ENCODE results near the gene TNFAIP8L3.

The TNFAIP8L3 gene

GRCh38 chr15:51114437-51115119 is 19.9 kb upstream of the TNFAIP8L3 start:
- no peak for DNase-seq (ENCODE audit: low spot score)

- DNase-seq (ENCODE audit: low spot score), result no peak
Observed at GRCh38 chr15:51112078-51112477, 17.4 kb upstream of the TNFAIP8L3 start.

GRCh38 chr15:51111061-51111460 is 16.4 kb upstream of the TNFAIP8L3 start:
- DNase-seq (ENCODE audit: low spot score), result no peak

GRCh38 chr15:51110171-51110570 is 15.5 kb upstream of the TNFAIP8L3 start:
- no peak for DNase-seq (ENCODE audit: low spot score)

- no peak for DNase-seq (ENCODE audit: low spot score)
Observed at GRCh38 chr15:51108933-51109550, 14.3 kb upstream of the TNFAIP8L3 start.

- DNase-seq (ENCODE audit: low spot score), result no peak
Observed at GRCh38 chr15:51107612-51108011, 12.9 kb upstream of the TNFAIP8L3 start.

- DNase-seq (ENCODE audit: low spot score), result no peak
Observed at GRCh38 chr15:51106481-51106880, 11.8 kb upstream of the TNFAIP8L3 start.

GRCh38 chr15:51105430-51106016 is 10.8 kb upstream of the TNFAIP8L3 start:
- no peak for DNase-seq (ENCODE audit: low spot score)

GRCh38 chr15:51104512-51104911 is 9.8 kb upstream of the TNFAIP8L3 start:
- DNase-seq (ENCODE audit: low spot score), result no peak

GRCh38 chr15:51103330-51103729 is 8.6 kb upstream of the TNFAIP8L3 start:
- peak; percentile 18 for DNase-seq (ENCODE audit: low spot score)

- no peak for DNase-seq (ENCODE audit: low spot score)
Observed at GRCh38 chr15:51100785-51101489, 6.2 kb upstream of the TNFAIP8L3 start.

- DNase-seq (ENCODE audit: low spot score), result no peak
Observed at GRCh38 chr15:51099185-51099584, 4.5 kb upstream of the TNFAIP8L3 start.

GRCh38 chr15:51098331-51098619 is 3.6 kb upstream of the TNFAIP8L3 start:
- no peak for DNase-seq (ENCODE audit: low spot score)

GRCh38 chr15:51097553-51098330 is 3.0 kb upstream of the TNFAIP8L3 start:
- DNase-seq (ENCODE audit: low spot score), result no peak

GRCh38 chr15:51096976-51097375 is 2.3 kb upstream of the TNFAIP8L3 start:
- DNase-seq (ENCODE audit: low spot score), result no peak

GRCh38 chr15:51095681-51096331 is 1.1 kb upstream of the TNFAIP8L3 start:
- no peak for DNase-seq (ENCODE audit: low spot score)

GRCh38 chr15:51093839-51094605 is 684 bp downstream of the TNFAIP8L3 start:
- no peak for DNase-seq (ENCODE audit: low spot score)

- no peak for DNase-seq (ENCODE audit: low spot score)
Observed at GRCh38 chr15:51093488-51093838, 1.2 kb downstream of the TNFAIP8L3 start.

- DNase-seq (ENCODE audit: low spot score), result no peak
Observed at GRCh38 chr15:51092480-51093040, 2.1 kb downstream of the TNFAIP8L3 start.

GRCh38 chr15:51090753-51091152 is 4.0 kb downstream of the TNFAIP8L3 start:
- no peak for DNase-seq (ENCODE audit: low spot score)

Data from RKO (cell line).